ENCODE measurements around the gene RAPGEF3.

RAPGEF3 gene

GRCh38 chr12:47710278-47710677, 48.4 kb downstream of the RAPGEF3 start:
- TF ChIP-seq POLR2A (IDR thresholded peaks at IDR 0.05; ENCODE audit: extremely low read depth, insufficient read length) (no peak), MYC (IDR thresholded peaks at IDR 0.05; ENCODE audit: low read depth, low read length) (no peak), CTCF (IDR thresholded peaks at IDR 0.05; ENCODE audit: low read depth, low read length) (no peak), MAX (IDR thresholded peaks at IDR 0.05; ENCODE audit: low read depth, low read length) (no peak)
- no peak overlapping the region for H3K4me3 ChIP-seq (ENCODE audit: low read depth, low read length)

GRCh38 chr12:47709671-47710070, 49.0 kb downstream of the RAPGEF3 start:
- H3K4me3 ChIP-seq (ENCODE audit: low read depth, low read length): no peak overlapping the region
- TF ChIP-seq POLR2A (IDR thresholded peaks at IDR 0.05; ENCODE audit: extremely low read depth, insufficient read length): no peak
- TF ChIP-seq CTCF (IDR thresholded peaks at IDR 0.05; ENCODE audit: low read depth, low read length): no peak
- no peak for TF ChIP-seq MYC (IDR thresholded peaks at IDR 0.05; ENCODE audit: low read depth, low read length)
- TF ChIP-seq MAX (IDR thresholded peaks at IDR 0.05; ENCODE audit: low read depth, low read length): no peak
- peak; percentile 36 for DNase-seq (ENCODE audit: low read depth)

More at GRCh38 chr12:47710278-47710677, 48.4 kb downstream of the RAPGEF3 start:
- DNase-seq (ENCODE audit: low read depth): no peak

- no peak for TF ChIP-seq MAX (IDR thresholded peaks at IDR 0.05; ENCODE audit: low read depth, low read length)
- no peak for TF ChIP-seq CTCF (IDR thresholded peaks at IDR 0.05; ENCODE audit: low read depth, low read length)
- no peak for TF ChIP-seq POLR2A (IDR thresholded peaks at IDR 0.05; ENCODE audit: extremely low read depth, insufficient read length)
- TF ChIP-seq MYC (IDR thresholded peaks at IDR 0.05; ENCODE audit: low read depth, low read length): no peak
- H3K4me3 ChIP-seq (ENCODE audit: low read depth, low read length): no peak overlapping the region
- DNase-seq (ENCODE audit: low read depth): no peak
These were observed 49.4 kb downstream of the RAPGEF3 start for GRCh38 chr12:47709237-47709636.

- H3K4me3 ChIP-seq (ENCODE audit: low read depth, low read length): peak overlapping the region; percentile 96
- TF ChIP-seq MYC (IDR thresholded peaks at IDR 0.05; ENCODE audit: low read depth, low read length) (no peak), CTCF (IDR thresholded peaks at IDR 0.05; ENCODE audit: low read depth, low read length) (no peak), POLR2A (IDR thresholded peaks at IDR 0.05; ENCODE audit: extremely low read depth, insufficient read length) (no peak), MAX (IDR thresholded peaks at IDR 0.05; ENCODE audit: low read depth, low read length) (no peak)
- DNase-seq (ENCODE audit: low read depth): peak; percentile 46
These were observed 50.7 kb downstream of the RAPGEF3 start for GRCh38 chr12:47707905-47708543.

- H3K4me3 ChIP-seq (ENCODE audit: low read depth, low read length): peak overlapping the region; percentile 96
- TF ChIP-seq CTCF (IDR thresholded peaks at IDR 0.05; ENCODE audit: low read depth, low read length) (no peak), MAX (IDR thresholded peaks at IDR 0.05; ENCODE audit: low read depth, low read length) (peak; percentile 11; the same call in 1 of the 2 replicates), MYC (IDR thresholded peaks at IDR 0.05; ENCODE audit: low read depth, low read length) (0 out of 2 replicates have a peak, but pooled peaks have one; percentile 10), POLR2A (IDR thresholded peaks at IDR 0.05; ENCODE audit: extremely low read depth, insufficient read length) (no peak)
- no peak for DNase-seq (ENCODE audit: low read depth)
These were observed 51.3 kb downstream of the RAPGEF3 start for GRCh38 chr12:47707355-47707754.
